HG03575 (cell line): ENCODE results near the gene POM121.
"Not testable (repeated sequence)": the region's sequence is repeated elsewhere in the genome, so short reads cannot be mapped to it uniquely, and the experiment has no call there.

ENCODE experiments used
- ATAC-seq: cut with Tn5 transposase; IDR thresholded peaks from one replicate; pipeline ENCODE4 v1.9.1; 2021; ENCODE audit not compliant: unreplicated experiment, insufficient number of reproducible peaks, low FRiP score; ENCODE audit errors: extremely low read depth

POM121 gene

GRCh38 chr7:72924733-72925545 is at the start of gene POM121:
POM121 (plus strand) TSS chr7:72925095; CDS start chr7:72925122, 27 bp downstream.
- ATAC-seq = peak; percentile 38

GRCh38 chr7:72879079-72879736 is 45.7 kb upstream of the POM121 start:
- ATAC-seq = peak; percentile 92

GRCh38 chr7:72879737-72880215 is 45.1 kb upstream of the POM121 start:
- ATAC-seq = not testable (repeated sequence)

GRCh38 chr7:72891750-72892149 is 33.1 kb upstream of the POM121 start:
- not testable (repeated sequence) for ATAC-seq

DNA sequence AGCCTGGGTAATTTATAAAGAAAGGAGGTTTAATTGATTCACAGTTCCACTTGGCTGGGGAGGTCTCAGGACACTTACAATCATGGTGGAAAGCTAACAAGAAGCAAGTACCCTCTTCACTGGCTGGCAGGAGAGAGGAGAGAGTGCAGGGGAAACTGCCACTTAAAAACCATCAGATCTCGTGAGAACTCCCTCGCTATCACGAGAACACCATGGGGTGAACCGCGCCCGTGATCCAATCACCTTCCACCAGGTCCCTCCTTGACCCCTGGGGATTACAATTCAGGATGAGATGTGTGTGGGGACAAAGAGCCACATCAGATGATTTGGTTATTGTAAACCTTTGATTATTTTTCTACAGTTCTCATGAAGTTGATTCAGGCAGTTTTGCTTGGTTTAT is 20.2 kb upstream of the POM121 start:
- not testable (repeated sequence) for ATAC-seq

DNA sequence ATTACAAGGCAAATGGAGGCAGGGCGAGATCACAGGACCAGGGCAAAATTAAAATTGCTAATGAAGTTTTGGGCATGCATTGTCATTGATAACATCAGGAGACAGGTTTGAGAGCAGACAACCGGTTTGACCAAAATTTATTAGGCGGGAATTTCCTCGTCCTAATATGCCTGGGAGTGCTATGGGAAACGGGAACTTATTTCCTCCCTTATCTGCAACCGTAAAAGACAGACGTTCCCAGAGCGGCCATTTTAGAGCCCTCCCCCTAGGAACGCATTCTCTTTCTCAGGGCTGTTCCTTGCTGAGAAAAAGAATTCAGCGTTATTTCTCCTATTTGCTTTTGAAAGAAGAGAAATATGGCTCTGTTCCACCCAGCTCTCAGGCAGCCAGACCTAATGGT is 16.5 kb upstream of the POM121 start:
- not testable (repeated sequence) for ATAC-seq

DNA sequence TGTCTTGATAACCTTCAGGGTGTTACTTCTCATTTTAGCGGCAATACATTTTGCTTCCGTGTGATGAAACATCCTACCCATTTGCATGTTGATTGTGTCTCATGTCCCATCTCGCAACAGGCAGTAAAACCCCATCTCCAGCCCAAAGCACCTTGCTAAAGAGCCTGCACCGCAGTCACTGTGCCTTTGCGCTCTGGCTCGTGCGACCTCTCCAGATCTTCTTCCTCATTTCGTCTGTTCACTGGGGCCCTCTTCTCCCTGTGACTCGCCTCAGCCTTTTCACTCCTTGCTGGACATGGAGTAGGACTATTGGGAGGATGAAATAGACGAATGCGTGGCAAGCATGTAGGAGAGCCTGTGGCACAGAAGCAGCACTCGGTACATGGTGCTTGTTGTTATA is 13.5 kb upstream of the POM121 start:
- not testable (repeated sequence) for ATAC-seq

GRCh38 chr7:72913750-72914149 is 11.1 kb upstream of the POM121 start:
- not testable (repeated sequence) for ATAC-seq

GRCh38 chr7:72914756-72915525 is 10.0 kb upstream of the POM121 start:
- ATAC-seq = peak; percentile 68

GRCh38 chr7:72919256-72919775 is 5.6 kb upstream of the POM121 start:
- ATAC-seq = no peak

- no peak for ATAC-seq
Observed at GRCh38 chr7:72924386-72924732, 536 bp upstream of the POM121 start.

GRCh38 chr7:72925546-72926120 is 738 bp downstream of the POM121 start:
- no peak for ATAC-seq

DNA sequence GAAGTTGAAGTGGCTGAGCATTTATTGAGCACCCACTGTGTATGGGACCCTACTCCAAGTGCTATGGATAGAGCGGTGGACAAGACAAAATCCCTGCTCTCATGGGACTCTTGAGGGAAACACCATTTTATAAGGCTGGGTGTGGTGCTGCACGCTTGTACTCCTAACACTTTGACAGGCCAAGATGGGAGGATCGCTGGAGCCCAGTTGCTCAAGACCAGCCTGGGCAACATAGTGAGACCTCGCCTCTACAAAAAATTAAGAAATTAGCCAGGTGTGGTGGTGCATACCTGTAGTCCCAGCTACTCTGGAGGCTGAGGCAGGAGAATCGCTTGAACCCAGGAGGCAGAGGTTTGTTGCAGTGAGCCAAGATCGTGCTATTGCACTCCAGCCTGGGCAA is 2.9 kb downstream of the POM121 start:
- ATAC-seq = not testable (repeated sequence)

DNA sequence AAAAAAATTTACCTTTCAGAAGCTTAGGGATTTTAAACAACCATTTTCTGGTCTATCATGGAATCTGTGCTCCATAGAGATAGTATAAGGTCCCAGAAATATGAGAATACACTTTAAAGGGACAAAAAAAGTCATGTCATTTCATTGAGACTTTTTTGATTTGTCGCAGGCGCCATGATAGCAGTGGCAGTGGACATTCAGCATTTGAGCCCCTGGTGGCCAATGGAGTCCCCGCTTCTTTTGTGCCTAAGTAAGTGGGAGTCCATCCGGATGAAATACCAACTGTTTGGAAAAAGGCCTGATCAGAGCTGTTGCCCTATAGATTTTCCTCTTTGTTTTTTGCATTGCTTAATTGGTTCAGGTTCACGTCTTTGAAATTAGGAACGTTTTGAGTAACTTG is 3.3 kb downstream of the POM121 start:
- ATAC-seq = not testable (repeated sequence)

DNA sequence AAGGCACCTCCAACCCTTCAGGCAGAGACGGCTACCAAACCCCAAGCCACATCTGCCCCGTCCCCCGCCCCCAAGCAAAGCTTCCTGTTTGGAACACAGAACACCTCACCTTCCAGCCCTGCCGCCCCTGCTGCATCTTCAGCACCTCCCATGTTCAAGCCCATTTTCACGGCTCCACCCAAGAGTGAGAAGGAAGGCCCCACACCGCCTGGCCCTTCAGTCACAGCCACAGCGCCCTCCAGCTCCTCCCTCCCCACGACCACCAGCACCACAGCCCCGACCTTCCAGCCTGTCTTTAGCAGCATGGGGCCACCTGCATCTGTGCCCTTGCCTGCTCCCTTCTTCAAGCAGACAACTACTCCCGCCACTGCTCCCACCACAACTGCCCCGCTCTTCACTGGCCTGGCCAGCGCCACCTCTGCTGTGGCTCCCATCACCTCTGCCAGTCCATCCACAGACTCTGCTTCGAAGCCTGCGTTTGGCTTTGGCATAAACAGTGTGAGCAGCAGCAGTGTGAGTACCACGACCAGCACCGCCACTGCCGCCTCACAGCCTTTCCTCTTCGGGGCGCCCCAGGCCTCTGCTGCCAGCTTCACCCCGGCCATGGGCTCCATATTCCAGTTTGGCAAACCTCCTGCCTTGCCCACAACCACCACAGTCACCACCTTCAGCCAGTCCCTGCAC is 17.3 kb downstream of the POM121 start:
- ATAC-seq = not testable (repeated sequence)

- not testable (repeated sequence) for ATAC-seq
Observed at GRCh38 chr7:72942956-72943355, 18.1 kb downstream of the POM121 start.

- ATAC-seq = not testable (repeated sequence)
Observed at GRCh38 chr7:72944937-72945336, 20.0 kb downstream of the POM121 start.

DNA sequence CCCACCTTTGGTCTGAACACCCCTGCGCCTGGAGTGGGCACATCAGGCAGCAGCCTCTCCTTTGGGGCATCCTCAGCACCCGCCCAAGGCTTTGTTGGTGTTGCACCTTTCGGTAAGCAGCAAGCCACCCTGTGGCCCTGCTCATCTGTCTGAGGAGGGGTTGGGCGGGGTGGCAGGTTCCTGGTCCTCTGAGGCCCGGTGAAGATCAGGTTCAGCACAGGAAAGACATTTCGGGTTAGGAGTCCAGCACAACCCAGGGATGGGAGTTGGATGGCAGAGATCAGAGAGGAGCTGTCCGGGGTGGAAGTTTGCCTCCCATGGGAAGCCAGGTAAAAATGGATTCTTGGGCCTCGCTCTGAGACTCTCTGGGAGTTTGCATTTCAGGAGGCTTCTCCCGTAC is 20.7 kb downstream of the POM121 start:
- not testable (repeated sequence) for ATAC-seq
